H9 (cell line): ENCODE data around the gene ACBD3. TPM values are rescaled to one million over a fixed set of nuclear protein-coding genes. Genes with fewer than 3 reads are reported as not detected.

Source experiments
- DNase-seq: peaks from one replicate; pipeline ENCODE4 v3.0.0-alpha.2; 2017
- H2AFZ ChIP-seq: one replicate; pipeline ENCODE4 v1.6.1; 2013; ENCODE audit warnings: mild to moderate bottlenecking, low read length, control low read depth, moderate library complexity
- H2AK5ac ChIP-seq: 2 replicates; pipeline ENCODE4 v1.6.1; 2013; ENCODE audit warnings: low read length, control low read depth, mixed read lengths; ENCODE audit not compliant: insufficient read length
- H2BK120ac ChIP-seq: one replicate; pipeline ENCODE4 v1.6.1; 2013; ENCODE audit warnings: low read depth, mild to moderate bottlenecking, low read length, control low read depth, inconsistent platforms; ENCODE audit not compliant: poor library complexity, severe bottlenecking
- H2BK12ac ChIP-seq: 2 replicates; pipeline ENCODE4 v1.6.1; 2013; ENCODE audit warnings: low read length, control low read depth, mixed read lengths, low read depth; ENCODE audit not compliant: insufficient read length
- H2BK15ac ChIP-seq: 2 replicates; pipeline ENCODE4 v1.6.1; 2013; ENCODE audit warnings: low read depth, low read length, control low read depth
- H2BK20ac ChIP-seq: one replicate; pipeline ENCODE4 v1.6.1; 2013; ENCODE audit warnings: low read depth, mild to moderate bottlenecking, low read length, control low read depth, inconsistent platforms; ENCODE audit not compliant: poor library complexity, severe bottlenecking
- H2BK5ac ChIP-seq: 2 replicates; pipeline ENCODE4 v1.6.1; 2013; ENCODE audit warnings: low read length, control low read depth, mixed read lengths; ENCODE audit not compliant: insufficient read length
- H3K14ac ChIP-seq: 2 replicates; pipeline ENCODE4 v1.6.1; 2013; ENCODE audit warnings: low read length, control low read depth; ENCODE audit not compliant: insufficient read depth
- H3K18ac ChIP-seq: 2 replicates; pipeline ENCODE4 v1.6.1; 2013; ENCODE audit warnings: low read depth, mild to moderate bottlenecking, mixed read lengths, low read length, control low read depth; ENCODE audit not compliant: insufficient read length
- H3K23ac ChIP-seq: 2 replicates; pipeline ENCODE4 v1.6.1; 2013; ENCODE audit warnings: low read length, control low read depth, mixed read lengths, low read depth; ENCODE audit not compliant: insufficient read length
- H3K23me2 ChIP-seq: 2 replicates; pipeline ENCODE4 v1.6.1; 2013; ENCODE audit warnings: low read depth, mild to moderate bottlenecking, mixed read lengths, low read length, control low read depth; ENCODE audit not compliant: insufficient read length, poor library complexity, severe bottlenecking
- H3K27ac ChIP-seq: 2 replicates; pipeline ENCODE4 v1.5.1; 2013; ENCODE audit warnings: low read length, control low read depth, mixed read lengths, low read depth; ENCODE audit not compliant: insufficient read length
- H3K27me3 ChIP-seq: 2 replicates; pipeline ENCODE4 v1.6.1; 2013; ENCODE audit warnings: low read length, control low read depth, inconsistent platforms; ENCODE audit not compliant: insufficient read depth
- H3K4ac ChIP-seq: 2 replicates; pipeline ENCODE4 v1.6.1; 2013; ENCODE audit warnings: low read depth, mild to moderate bottlenecking, control low read depth, inconsistent platforms, low read length, moderate library complexity
- H3K4me1 ChIP-seq: 2 replicates; pipeline ENCODE4 v1.6.1; 2013; ENCODE audit warnings: low read length, control low read depth, inconsistent platforms; ENCODE audit not compliant: insufficient read depth
- H3K4me2 ChIP-seq: 2 replicates; pipeline ENCODE4 v1.6.1; 2013; ENCODE audit warnings: low read length, control low read depth, mixed read lengths; ENCODE audit not compliant: insufficient read length, insufficient read depth
- H3K56ac ChIP-seq: 2 replicates; pipeline ENCODE4 v1.6.1; 2013; ENCODE audit warnings: low read depth, mild to moderate bottlenecking, mixed read lengths, low read length, control low read depth; ENCODE audit not compliant: insufficient read length
- H3K79me1 ChIP-seq: 2 replicates; pipeline ENCODE4 v1.6.1; 2013; ENCODE audit warnings: low read depth, mild to moderate bottlenecking, moderate library complexity, low read length, control low read depth, inconsistent platforms; ENCODE audit not compliant: insufficient read depth, poor library complexity, severe bottlenecking
- H3K79me2 ChIP-seq: 2 replicates; pipeline ENCODE4 v1.6.1; 2013; ENCODE audit warnings: low read length, control low read depth, inconsistent platforms; ENCODE audit not compliant: insufficient read depth
- H3K9ac ChIP-seq: 2 replicates; pipeline ENCODE4 v1.6.1; 2013; ENCODE audit warnings: low read length, control low read depth, mixed read lengths; ENCODE audit not compliant: insufficient read length; ENCODE audit errors: extremely low read depth
- H3K9me3 ChIP-seq: one replicate; pipeline ENCODE4 v1.6.1; 2013; ENCODE audit warnings: low read depth, low read length, inconsistent platforms; ENCODE audit not compliant: control insufficient read depth
- H3T11ph ChIP-seq: one replicate; pipeline ENCODE4 v1.6.1; 2013; ENCODE audit warnings: mild to moderate bottlenecking, low read length, control low read depth, inconsistent platforms
- H4K20me1 ChIP-seq: one replicate; pipeline ENCODE4 v1.6.1; 2013; ENCODE audit not compliant: control insufficient read depth, insufficient read length, insufficient read depth
- H4K5ac ChIP-seq: 2 replicates; pipeline ENCODE4 v1.6.1; 2013; ENCODE audit warnings: low read depth, mild to moderate bottlenecking, mixed read lengths, low read length, control low read depth; ENCODE audit not compliant: insufficient read length
- H4K8ac ChIP-seq: replicated peaks from 2 replicates; pipeline ENCODE4 v1.6.1; 2013; ENCODE audit warnings: low read length, control low read depth, mixed read lengths, low read depth; ENCODE audit not compliant: insufficient read length
- H4K91ac ChIP-seq: 2 replicates; pipeline ENCODE4 v1.6.1; 2013; ENCODE audit warnings: low read depth, mild to moderate bottlenecking, moderate library complexity, mixed read lengths, low read length, control low read depth; ENCODE audit not compliant: insufficient read length
- H3K27ac Mint-ChIP-seq, 3 experiments: 2 replicates in 2 of 3; 3 replicates in 1 of 3; pipeline ENCODE4 v1.8.0; 2020 to 2021; ENCODE audit warnings: mixed read lengths in 3 of 3, mild to moderate bottlenecking in 1 of 3, moderate library complexity in 1 of 3
- H3K27me3 Mint-ChIP-seq: 2 replicates; pipeline ENCODE4 v1.8.0; 2021; ENCODE audit warnings: low read depth, mild to moderate bottlenecking, moderate library complexity, mixed read lengths
- H3K36me3 Mint-ChIP-seq, 3 experiments: 2 replicates in 2 of 3; 3 replicates in 1 of 3; pipeline ENCODE4 v1.8.0; 2020 to 2021; ENCODE audit warnings: low read depth in 3 of 3, mixed read lengths in 3 of 3; ENCODE audit not compliant: insufficient read depth in 1 of 3
- H3K4me1 Mint-ChIP-seq, 2 experiments: 2 replicates each; pipeline ENCODE4 v1.8.0; 2020; ENCODE audit warnings: mixed read lengths in 2 of 2
- H3K4me3 Mint-ChIP-seq, 2 experiments: 2 replicates in 1 of 2; 3 replicates in 1 of 2; pipeline ENCODE4 v1.8.0; 2020 to 2021; ENCODE audit warnings: mild to moderate bottlenecking in 2 of 2, mixed read lengths in 2 of 2, moderate library complexity in 1 of 2
- H3K9me3 Mint-ChIP-seq, 2 experiments: 2 replicates in 1 of 2; 3 replicates in 1 of 2; pipeline ENCODE4 v1.8.0; 2020; ENCODE audit warnings: mild to moderate bottlenecking in 2 of 2, mixed read lengths in 2 of 2, moderate library complexity in 1 of 2
- WGBS: extraction: QIAGEN DNeasy Blood & Tissue Kit; methylation state at CpG from one replicate; pipeline ENCODE4 v1.1.7; 2013; ENCODE audit warnings: missing lambda C conversion rate, low lambda C conversion rate, mixed read lengths; ENCODE audit not compliant: insufficient read length; ENCODE audit errors: extremely low coverage; 5-methylcytosine and 5-hydroxymethylcytosine counted together
- total RNA-seq: library from RNA; stranded (reverse); gene quantifications from 2 replicates; pipeline ENCODE4 v1.2.1, GENCODE V29; 2021
- TF ChIP-seq, protein P1 (sequence below): fragments of 200-600 bp; sonication (generic); conservative IDR thresholded peaks from 3 replicates; pipeline ENCODE4 v1.8.0; 2021; ENCODE audit warnings: antibody characterized with exemption, mild to moderate bottlenecking

The ACBD3 gene
- total RNA-seq, 1 experiment from 2014 or later, result 30.8 TPM

DNA sequence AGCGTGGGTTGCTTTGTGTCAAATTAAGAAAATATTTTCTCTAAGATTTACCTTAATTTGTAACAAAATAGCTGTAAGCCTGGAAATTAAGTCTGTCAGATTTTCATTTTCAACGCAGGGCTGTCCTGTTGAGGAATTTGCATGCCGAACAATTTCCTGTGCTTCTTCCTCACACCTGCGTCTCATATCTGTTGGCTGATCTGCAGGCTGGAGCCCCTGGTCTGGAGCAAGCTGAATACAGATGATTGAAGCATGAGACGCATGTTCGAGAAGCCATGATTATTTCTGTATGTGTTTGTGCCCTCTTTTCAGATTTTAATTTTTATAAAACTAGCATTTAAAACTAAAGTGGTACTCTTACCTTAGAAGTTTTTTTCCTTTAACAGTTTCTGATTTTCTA, 46.8 kb upstream of the ACBD3 start:
- no CpG with 5 or more reads among the region's 6 CpGs for WGBS
- Mint-ChIP-seq H3K4me3 (no peak overlapping the region), H3K27me3 (no peaks in the 10 kb centered on the region)

More for the DNA sequence above, 46.8 kb upstream of the ACBD3 start:
- Histone ChIP-seq H4K91ac (no peak overlapping the region), H3K23me2 (no peaks in the 10 kb centered on the region), H3K4me1 (no peaks in the 10 kb centered on the region), H3K9me3 (no peaks in the 10 kb centered on the region), H3K4me2 (no peak overlapping the region), H2BK120ac (no peak overlapping the region), H2BK15ac (no peak overlapping the region), H3K18ac (no peak overlapping the region), H2BK20ac (no peak overlapping the region), H4K5ac (no peak overlapping the region), H3K56ac (no peak overlapping the region), H3T11ph (no peak overlapping the region), H3K4ac (no peak overlapping the region), H3K23ac (no peak overlapping the region), H2AK5ac (no peak overlapping the region), H3K14ac (no peak overlapping the region), H3K27ac (no peak overlapping the region), H4K20me1 (no peaks in the 10 kb centered on the region), H3K79me1 (no peaks in the 10 kb centered on the region), H3K79me2 (no peaks in the 10 kb centered on the region), H2BK12ac (no peak overlapping the region), H3K9ac (no peak overlapping the region), H3K27me3 (no peaks in the 10 kb centered on the region), H2BK5ac (no peak overlapping the region), H4K8ac (no peak overlapping the region), H2AFZ (no peak overlapping the region)
- Mint-ChIP-seq H3K9me3 (no peaks in the 10 kb centered on the region), H3K36me3 (peaks cover 14 to 48% (median 31%) of the 10 kb centered on the region in 3 experiments; a peak in 6 of 7 replicates), H3K27ac (no peak overlapping the region), H3K4me1 (no peaks in the 10 kb centered on the region)
- TF ChIP-seq, protein P1, sequence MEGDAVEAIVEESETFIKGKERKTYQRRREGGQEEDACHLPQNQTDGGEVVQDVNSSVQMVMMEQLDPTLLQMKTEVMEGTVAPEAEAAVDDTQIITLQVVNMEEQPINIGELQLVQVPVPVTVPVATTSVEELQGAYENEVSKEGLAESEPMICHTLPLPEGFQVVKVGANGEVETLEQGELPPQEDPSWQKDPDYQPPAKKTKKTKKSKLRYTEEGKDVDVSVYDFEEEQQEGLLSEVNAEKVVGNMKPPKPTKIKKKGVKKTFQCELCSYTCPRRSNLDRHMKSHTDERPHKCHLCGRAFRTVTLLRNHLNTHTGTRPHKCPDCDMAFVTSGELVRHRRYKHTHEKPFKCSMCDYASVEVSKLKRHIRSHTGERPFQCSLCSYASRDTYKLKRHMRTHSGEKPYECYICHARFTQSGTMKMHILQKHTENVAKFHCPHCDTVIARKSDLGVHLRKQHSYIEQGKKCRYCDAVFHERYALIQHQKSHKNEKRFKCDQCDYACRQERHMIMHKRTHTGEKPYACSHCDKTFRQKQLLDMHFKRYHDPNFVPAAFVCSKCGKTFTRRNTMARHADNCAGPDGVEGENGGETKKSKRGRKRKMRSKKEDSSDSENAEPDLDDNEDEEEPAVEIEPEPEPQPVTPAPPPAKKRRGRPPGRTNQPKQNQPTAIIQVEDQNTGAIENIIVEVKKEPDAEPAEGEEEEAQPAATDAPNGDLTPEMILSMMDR, result no peak
- no peak for DNase-seq
